HG03097 (cell line): ENCODE data around the gene APOLD1.
"Not testable (repeated sequence)": the region's sequence is repeated elsewhere in the genome, so short reads cannot be mapped to it uniquely, and the experiment has no call there.

Source experiments
- ATAC-seq: cut with Tn5 transposase; IDR thresholded peaks from one replicate; pipeline ENCODE4 v1.9.1; 2021; ENCODE audit not compliant: unreplicated experiment, low FRiP score

APOLD1 gene

GRCh38 chr12:12806784-12807516, 21.5 kb downstream of the APOLD1 start:
- ATAC-seq: no peak

GRCh38 chr12:12807517-12807903, 22.1 kb downstream of the APOLD1 start:
- ATAC-seq: not testable (repeated sequence)

DNA sequence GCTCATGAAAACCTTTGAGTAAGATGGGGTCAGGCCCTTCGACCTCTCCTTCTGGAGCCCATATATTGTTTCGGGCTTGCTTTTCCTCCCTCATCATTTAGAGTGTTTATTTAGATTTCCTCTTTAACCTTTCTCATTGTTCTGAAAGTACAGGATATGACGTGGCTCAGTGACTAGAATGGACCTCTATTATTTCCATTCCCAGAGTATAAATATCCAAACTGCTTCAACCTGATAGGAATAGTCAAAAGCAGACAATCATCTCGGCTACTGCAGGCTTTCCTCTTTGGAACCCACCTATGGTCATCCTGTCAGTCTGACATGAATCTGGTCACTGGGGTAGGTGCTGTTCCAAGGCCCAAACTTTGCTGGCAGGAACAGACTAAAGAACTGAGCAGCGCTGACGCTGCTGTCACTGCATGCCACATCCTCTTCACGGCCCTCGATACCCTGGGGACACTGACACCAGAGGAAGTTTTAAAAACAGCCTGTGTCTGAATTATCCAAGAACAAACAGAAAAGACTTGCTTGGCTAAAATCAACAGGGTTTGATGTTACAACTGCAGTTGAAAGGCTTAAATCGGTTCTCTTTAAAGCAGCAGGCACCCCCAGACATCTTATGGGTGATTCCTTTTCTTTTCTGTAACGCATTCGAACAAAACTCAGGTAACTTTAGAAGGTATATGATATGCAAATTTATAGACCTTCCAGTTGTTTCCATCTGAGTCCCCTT, 22.7 kb downstream of the APOLD1 start:
- peak; percentile 54 for ATAC-seq

DNA sequence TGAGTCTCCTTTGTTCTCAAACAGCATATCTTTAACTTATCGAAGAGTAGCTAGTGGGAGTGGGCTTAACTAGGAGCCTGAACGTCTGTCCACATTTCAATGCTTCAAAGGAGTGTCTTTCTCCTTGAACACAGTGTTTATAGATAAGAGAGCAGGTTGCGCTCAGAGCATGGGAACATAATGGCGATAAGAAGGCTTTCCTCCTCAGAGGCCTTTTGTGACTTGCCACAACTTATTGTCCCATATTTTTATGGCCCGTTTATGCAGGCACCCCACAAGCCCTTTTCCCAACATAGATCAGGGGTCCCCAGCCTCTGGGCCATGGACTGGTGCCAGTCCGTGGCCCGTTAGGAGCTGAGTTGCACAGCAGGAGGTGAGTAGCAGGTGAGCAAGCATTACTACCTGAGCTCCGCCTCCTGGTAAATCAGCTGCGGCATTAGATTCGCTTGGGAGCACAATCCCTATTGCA, 25.1 kb downstream of the APOLD1 start:
- no peak for ATAC-seq

- ATAC-seq: no peak
Measured at GRCh38 chr12:12811343-12811742, 25.9 kb downstream of the APOLD1 start.

DNA sequence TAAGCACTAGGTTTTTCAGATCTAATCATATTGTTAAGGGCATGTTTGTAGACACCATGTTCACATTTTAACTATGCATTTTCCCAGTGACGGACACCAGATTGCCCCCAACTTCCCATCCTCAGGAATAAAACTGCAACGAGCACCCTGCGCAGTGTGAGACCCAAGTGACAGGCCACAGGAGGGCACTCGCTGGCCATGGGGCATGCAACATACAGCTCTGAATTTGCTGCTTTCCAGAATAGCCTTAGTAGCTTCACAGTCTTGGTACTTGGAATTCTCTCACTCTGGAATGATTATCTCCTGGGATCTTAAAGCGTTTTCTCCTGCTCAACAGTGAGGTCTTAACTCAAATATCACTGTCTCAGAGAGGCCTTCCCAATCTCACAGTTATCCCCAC, 26.7 kb downstream of the APOLD1 start:
- no peak for ATAC-seq

GRCh38 chr12:12812618-12813119, 27.2 kb downstream of the APOLD1 start:
- ATAC-seq: no peak

- peak; percentile 64 for ATAC-seq
Measured at GRCh38 chr12:12813120-12814101, 28.0 kb downstream of the APOLD1 start, which contains the start of gene DDX47. TSS of gene DDX47 (plus strand) at chr12:12813346. CDS start at chr12:12813368, 22 bp downstream.

- no peak for ATAC-seq
Measured at GRCh38 chr12:12817616-12818015, 32.2 kb downstream of the APOLD1 start.

GRCh38 chr12:12818701-12819100, 33.2 kb downstream of the APOLD1 start:
- ATAC-seq: no peak

DNA sequence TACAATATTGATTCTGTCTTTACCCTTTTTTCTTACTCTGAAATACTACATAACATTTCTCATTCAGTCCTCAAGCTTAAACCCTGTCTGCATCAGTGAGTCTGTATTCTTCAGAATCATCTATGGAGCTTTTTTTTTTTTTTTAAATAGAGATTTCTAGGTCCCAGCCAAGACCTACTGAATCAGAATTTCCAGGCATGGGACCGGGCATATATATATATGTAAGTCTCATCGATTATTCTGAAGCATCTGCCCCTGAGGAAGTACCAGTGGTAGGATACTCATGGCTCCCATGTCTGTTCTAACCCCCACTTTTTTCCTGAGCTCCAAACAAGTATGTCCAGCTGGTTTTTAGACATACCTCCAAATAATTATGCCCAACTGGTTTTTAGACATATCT, 33.8 kb downstream of the APOLD1 start:
- no peak for ATAC-seq

DNA sequence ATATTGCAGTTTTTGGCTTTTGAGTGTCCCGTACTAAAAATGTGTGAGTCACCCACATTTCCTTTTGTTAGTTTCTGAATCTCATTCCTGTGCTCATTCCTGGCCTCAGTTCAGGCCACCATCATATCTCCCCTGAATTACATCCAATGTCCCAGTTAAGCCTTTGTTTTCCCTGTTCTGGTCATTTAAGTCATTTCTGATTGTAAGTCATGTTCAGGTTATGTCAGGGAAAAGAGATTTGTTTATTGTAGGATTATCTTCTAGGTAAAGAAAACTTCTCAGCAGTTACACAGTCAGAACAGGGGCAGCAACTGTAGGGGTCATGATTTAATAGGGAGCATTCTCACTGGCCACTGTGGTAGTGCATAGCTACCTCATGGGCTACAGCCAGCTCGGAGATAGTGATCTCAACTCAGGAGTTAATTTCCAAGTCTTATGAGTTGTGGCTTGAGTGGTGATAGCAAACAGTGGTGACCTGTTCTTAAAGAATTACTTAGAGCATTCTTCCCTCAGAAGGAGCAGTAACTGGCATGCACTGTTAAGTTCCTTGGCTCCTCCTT, 34.4 kb downstream of the APOLD1 start:
- no peak for ATAC-seq

GRCh38 chr12:12820376-12820775, 34.9 kb downstream of the APOLD1 start:
- ATAC-seq: not testable (repeated sequence)

DNA sequence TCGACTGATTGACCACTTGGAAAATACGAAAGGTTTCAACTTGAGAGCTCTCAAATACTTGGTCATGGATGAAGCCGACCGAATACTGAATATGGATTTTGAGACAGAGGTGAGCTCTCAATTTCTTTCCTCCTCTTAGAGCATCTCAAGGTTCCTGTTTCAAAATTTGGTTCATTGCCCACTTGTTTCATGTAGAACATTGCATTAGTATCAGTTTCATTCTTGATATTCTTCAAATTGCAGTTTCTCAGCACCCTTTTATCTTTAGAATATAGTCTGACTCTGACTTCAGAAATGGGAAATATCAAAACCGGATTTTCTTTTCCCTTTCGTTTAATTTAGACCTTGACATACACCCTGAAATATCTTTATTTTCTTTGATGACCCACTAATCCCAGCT, 36.5 kb downstream of the APOLD1 start:
- no peak for ATAC-seq

DNA sequence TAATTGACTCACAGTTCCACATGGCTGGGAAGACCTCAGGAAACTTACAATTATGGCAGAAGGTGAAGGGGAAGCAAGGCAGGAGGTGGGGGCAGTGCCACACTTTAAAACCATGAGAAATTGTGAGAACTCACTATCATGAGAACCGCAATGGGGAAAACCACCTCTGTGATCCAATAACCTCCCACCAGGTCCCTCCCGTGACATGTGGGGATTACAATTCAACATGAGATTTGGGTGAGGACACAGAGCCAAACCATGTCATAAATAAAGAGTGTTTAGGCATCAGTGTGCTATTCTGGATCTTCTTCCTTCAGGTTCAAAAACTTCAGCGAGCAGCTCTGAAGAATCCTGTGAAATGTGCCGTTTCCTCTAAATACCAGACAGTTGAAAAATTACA, 37.4 kb downstream of the APOLD1 start:
- no peak for ATAC-seq

DNA sequence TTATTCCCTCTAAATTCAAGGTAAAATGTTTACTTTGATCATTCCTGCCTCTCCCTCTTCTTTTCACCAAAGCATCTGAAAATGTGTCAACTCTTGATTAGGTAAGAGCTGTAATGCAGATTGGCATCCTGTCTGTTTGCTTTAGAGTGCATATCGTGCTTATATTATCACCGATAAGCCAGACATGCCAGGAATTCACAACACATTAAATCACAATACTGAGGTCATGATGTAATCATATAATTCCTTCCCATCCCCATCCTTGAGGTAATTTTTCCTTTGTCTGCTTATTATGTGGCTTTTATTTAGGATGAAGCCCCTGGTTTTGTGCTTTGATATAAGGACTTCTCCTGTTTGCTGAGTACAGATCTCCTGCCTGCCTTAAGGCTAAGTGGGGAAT, 37.8 kb downstream of the APOLD1 start:
- no peak for ATAC-seq

- no peak for ATAC-seq
Measured at GRCh38 chr12:12823811-12824210, 38.4 kb downstream of the APOLD1 start.

GRCh38 chr12:12835378-12836146, 50.1 kb downstream of the APOLD1 start:
- ATAC-seq: no peak

DNA sequence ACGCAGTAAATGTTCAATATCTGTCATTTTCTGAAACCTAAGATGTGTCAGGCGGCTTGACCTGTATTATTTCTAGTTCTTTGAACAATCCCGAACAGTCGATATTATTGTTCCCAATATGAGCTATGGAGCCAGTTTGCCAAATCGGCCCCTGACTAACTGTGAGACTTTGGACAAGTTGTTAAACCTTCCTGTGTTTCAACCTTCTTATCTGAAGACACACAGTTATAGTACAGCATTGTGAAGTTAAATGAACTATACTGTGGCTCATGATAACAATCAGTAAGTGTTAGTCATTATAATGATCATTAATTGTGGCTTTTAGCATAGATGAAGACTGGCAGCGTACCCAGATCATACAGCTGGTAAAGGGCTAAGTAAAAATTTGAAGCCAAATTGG, 51.1 kb downstream of the APOLD1 start:
- ATAC-seq: no peak
